Right lobe of liver (tissue), 4 donors: ENCODE results near the gene MICU1.

ENCODE experiments used
- POLR2A ChIP-seq: fragments of 450-650 bp; IDR thresholded peaks from one replicate; pipeline ENCODE4 v1.6.1; 2017; ENCODE audit warnings: antibody characterized with exemption, mild to moderate bottlenecking
- TF ChIP-seq, protein P1 (sequence below), 4 donors: fragments of 200-600 bp in 3 of 4; fragments of 450-650 bp in 1 of 4; IDR thresholded peaks; one replicate each; pipeline versions ENCODE4 v1.5.1 to v1.8.0; 2016 to 2022; ENCODE audit warnings: antibody characterized with exemption in 4 of 4, mild to moderate bottlenecking in 2 of 4
- donor health status: DM: no; HTN: no; CAD: no.
- donor health status: DM: no; HTN: no; CAD: no.
- donor health status: DM: no; HTN: yes; CAD: no.

GRCh38 chr10:72460284-72460876 is 165.5 kb downstream of the MICU1 start:
- TF ChIP-seq POLR2A, result no peak
- TF ChIP-seq, protein P1, sequence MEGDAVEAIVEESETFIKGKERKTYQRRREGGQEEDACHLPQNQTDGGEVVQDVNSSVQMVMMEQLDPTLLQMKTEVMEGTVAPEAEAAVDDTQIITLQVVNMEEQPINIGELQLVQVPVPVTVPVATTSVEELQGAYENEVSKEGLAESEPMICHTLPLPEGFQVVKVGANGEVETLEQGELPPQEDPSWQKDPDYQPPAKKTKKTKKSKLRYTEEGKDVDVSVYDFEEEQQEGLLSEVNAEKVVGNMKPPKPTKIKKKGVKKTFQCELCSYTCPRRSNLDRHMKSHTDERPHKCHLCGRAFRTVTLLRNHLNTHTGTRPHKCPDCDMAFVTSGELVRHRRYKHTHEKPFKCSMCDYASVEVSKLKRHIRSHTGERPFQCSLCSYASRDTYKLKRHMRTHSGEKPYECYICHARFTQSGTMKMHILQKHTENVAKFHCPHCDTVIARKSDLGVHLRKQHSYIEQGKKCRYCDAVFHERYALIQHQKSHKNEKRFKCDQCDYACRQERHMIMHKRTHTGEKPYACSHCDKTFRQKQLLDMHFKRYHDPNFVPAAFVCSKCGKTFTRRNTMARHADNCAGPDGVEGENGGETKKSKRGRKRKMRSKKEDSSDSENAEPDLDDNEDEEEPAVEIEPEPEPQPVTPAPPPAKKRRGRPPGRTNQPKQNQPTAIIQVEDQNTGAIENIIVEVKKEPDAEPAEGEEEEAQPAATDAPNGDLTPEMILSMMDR (IDR thresholded peaks at IDR 0.05), result no peak
